ENCODE data around the gene HOXA9.

The HOXA9 gene

DNA sequence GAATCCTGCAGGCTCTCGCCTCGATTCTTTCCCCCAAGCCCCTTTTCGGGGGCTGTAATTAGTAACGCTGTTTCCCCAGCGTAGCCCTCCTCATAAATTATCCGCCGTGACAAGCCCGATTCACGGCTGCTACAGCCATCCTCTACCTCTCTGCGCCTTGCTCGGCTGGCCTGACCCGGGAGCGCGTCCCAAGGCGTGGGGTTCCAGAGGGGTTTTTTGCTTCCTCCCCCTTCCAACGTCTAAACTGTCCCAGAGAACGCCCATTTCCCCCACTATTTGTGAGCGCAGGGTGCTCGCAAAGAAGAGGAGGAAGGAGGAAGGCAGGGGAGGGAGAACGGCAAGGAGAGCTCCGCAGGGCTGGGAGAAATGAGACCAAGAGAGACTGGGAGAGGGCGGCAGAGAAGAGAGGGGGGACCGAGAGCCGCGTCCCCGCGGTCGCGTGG, 22.7 kb downstream of the HOXA9 start:
- DNase-seq (ENCODE audit: low read depth in 2 of 2): no peak

DNA sequence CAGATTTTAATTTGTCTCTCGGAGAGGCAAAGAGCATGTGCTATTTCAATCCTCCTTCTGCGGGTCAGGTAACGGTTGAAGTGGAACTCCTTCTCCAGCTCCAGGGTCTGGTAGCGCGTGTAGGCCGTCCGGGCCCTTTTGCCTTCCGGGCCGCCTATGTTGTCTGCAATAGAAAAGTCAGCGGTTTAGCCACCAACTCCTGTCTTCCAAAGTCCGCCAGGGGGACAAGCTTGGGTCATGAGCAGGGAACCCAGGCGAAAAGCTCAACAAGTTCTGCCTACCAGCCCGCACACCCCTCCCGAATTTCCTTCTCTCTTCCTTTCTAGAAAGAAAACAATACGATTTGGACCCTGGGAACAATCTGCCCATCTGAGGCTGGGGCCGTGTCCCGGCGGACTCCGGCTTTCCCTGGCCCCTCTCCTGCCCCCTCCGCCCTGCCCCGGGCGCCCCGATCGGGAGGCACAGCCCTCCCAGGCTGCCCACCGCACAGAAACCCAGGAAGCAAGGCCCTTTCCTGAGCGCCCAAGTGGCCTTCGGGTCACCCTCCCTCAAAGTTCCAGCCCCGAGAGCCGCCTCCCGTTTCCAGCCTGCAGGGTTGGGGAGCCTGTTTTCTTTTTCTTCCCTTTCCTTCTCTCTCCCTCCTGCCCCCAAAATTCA, 23.3 kb downstream of the HOXA9 start:
- DNase-seq (ENCODE audit: low read depth in 2 of 2): no peak

DNA sequence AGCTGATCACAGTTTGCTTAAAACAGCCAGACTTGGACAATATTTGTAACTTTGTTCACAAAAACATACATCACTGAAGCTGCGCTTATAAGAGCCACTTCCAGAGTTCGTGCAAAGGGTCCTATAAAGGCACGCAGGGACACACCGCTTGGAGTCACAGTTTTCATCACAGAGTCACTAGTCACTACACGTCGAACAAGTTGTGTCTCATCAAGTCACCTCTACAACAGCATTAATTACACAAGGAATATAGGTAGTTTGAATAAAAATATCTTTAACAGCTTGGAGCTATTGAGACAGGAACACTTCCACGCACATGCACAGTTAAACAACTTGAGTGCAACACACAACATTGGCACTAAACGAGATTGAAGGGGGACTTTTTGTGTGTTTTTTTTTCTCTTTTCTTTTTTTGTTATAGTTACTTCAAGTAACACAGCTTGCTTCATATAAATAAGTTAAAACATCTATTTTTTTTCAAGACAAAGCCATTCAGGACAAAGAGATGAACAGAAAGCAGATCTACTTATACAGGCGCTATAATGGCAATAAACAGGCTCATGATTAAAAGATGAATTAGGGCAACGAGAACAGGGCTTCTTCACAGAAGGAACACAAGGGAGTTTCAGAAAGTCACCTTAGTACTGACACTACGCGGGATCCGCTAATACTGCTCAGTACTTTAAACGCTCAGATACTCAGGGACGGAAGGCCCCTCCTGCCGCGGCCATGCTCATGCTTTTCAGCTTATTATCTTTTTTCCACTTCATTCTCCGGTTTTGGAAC, 24.0 kb downstream of the HOXA9 start:
- no peak for DNase-seq (ENCODE audit: low read depth in 2 of 2)

DNA sequence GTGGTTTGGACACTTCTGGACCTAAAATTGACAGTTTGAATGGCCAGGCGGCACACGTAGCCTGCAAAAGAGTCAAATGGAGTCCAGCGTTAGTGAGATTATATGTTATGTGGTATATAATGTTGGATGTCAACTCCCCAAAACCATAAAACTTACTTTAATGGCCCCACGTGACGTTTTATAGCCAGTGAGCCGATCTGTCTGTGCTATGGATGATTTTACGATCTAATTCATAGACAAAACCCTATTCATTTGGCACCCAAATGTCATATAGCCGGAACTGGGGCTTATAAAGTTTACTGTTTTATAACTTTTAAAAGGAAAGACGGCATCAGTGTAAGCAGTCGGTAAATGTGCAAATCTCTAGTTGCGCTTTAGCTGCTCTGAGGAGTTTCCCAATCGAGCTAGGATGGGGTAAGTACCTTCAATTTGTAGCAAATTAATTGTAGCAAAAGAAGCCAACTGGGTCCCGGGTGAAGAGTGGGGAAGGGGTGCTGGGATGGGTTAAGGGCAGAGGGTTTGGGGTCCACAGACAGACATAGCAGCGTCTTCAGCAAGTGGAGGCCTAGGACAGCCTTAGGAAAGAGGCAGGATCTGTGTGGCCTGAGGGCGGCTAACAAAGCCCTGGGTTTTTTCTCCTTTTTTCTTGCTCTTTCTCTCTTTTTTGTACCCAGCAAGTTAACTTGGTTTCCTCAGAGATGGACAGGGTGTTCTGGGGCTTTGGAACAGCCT, 25.0 kb downstream of the HOXA9 start:
- no peak for DNase-seq (ENCODE audit: low read depth in 2 of 2)

DNA sequence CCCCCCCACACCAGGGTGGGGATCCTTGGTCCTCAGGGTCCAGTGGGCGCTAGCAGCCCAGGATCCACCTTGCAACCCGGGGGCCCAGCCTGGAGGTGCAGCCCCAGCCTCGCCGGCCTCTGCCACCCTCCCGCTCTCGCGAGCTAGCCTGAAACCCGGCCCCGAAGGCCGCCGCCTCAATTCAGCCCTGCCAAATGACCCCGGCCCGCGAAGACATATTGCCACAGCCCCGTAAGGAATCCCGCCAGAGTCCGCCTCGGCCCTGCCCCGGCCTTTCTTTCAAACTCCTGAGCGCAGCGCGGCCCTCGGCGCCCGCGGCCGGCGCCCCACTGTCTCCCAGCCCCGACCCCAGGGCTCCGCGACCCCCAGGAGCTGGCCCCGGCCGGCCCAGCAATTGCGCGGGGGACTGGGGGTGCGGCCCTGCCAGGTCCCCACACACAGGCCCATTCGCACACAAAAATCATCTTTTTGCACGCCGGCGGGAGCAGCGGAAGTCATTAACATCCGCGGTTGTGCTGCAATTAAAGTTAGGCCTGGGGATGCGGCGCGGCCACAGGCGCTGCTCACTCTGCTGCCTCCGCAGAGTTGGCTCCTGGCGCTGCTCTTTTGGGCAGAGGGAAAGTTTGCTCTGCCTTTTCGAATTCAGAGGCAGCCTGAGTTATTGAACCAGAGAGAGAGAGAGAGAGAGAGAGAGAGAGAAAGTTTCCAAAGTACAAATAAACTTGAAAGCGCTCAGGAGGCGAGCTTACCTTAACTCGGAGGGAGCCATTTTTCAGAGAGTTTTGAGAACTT, 25.8 kb downstream of the HOXA9 start:
- no peak for DNase-seq (ENCODE audit: low read depth in 2 of 2)

DNA sequence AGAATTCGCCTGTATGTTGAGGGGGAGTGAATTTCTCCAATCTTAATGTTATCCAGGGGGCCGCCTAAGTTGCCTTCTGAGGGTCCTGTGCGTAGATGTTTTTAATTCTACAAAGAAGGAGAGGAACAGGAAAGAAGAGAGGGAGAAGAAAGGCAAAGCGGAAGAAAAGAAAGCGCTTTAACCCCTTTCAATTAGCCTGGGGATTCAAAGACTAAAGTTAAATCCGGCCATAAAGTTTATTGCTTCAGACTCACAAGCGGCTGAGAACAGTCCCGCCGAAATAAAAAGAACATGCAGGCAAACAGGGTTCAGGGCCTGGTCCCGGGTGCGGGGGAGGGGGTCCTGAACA, 26.4 kb downstream of the HOXA9 start:
- DNase-seq (ENCODE audit: low read depth in 2 of 2): no peak

DNA sequence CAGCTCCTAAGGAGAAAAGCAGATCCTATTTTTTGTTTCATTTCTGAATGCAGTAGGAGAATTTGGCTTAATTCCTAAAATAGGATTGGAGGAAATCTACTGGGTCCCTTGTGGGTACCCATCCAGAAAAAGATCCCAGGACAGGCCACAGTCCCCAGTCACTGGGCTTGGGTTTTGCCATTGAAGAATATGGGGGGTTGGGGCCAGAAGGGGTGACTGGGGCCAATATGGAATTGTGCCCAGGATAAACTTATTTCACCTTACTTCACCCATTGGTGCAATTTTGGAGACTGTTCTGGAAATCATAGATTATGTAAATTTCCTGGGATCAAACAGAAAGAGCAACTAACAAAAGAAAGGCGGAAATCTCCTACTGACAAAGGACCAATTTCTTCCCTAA, 26.9 kb downstream of the HOXA9 start:
- no peak for DNase-seq (ENCODE audit: low read depth in 2 of 2)

DNA sequence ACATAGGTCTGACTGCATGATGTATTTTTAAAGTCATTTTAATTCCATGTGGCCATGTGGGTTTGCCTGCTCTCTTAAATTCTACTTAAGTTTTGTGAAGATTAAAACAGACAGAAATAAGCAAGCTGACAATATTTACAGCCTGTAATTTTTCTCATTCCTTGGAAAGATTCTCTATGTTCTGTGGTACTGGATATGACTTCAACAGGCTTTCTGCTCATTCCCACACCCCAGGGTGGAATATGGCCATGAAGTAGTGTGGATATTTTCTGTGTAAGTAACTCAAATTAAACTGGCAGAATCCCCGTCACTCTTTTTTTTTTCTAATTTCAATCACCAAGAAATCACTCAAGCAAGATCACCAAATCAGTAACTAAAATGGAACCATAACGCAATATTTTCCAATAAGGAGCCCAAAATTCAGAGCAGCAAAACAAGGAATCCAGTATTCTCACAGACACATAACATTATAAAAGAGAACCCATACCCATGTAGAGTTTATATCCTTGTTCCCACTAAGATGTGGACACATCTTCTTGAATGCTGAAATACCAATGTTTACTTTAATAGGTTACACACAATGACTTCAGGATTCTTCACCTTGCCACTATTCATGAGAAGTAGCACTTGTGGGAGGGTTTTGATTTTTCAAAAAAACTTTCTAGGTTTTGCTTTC, 27.6 kb downstream of the HOXA9 start:
- DNase-seq (ENCODE audit: low read depth in 2 of 2): no peak

DNA sequence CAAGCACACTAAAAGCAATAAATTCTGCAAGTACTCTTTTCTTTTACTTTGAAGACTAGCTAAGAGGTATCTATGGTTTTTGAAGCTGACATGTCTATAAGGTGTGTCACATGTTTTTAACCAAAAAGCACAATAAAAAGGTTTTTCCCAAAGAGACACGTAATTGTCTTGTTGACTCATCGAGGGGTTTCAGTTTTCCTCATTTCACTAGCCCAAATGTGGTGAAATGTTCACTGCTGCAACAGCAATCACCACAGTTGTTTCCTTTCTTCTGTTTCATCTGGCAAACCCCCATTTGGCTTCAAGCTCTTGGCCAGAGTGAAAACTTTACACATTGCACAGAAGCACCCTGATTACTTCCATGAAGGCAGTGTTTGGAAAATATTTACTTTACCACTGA, 30.9 kb downstream of the HOXA9 start:
- DNase-seq (ENCODE audit: low read depth in 2 of 2): no peak

DNA sequence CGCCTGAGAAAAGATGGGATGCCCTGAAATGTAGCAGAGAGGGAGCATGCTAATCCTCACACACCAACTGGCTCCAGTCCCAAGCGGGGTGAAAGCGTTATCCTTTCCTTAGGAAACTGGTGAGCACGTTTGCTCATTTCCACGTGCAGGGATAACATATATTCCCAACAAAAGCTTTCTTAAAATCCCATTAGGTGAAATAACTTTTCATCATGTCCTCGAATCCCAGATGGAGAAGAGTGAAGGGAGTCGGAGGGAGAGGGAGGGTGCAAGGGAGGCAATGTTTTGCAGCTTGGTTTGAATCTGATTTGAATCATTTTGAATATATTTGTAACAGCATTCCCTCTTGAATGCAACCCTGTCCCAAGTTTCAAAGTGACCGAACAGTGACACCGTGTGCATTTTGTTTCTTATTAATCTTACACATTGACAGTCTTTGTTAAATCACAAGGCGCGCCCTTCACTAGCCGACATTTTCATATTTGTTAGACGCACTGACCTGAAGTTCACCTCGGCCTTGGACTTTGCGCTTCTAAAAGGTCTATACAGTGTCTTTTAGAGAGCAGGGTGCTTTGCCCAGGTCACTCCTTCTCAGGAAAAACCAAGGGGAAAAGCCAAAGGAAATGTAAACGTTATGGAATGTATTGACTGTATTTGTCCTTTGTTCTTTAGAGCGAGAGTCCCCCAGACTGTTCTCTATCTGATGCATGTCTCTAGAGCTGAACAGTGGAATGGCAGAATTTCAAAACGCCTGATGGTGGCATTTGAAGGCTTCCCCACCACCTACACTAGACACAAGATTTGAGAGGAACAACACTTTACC, 31.7 kb downstream of the HOXA9 start:
- DNase-seq (ENCODE audit: low read depth in 2 of 2): no peak

DNA sequence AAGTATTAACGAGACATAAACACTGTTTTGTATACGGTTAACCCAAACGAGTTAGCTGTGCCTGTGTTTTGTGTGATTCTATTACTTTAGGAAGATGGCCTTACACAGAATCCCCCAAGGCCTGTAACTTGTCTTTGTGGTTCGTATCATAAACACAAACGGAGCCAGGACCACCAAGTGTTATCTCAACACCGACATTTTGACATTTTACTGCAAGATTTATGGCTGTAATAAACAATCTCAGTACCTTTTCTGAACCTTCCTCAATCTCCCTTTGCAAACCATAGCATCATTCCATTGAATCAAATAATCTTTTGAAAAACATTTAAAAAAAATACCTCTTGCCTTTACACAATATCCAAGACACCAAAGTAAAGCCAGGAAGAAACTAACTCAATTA, 32.4 kb downstream of the HOXA9 start:
- DNase-seq (ENCODE audit: low read depth in 2 of 2): no peak

DNA sequence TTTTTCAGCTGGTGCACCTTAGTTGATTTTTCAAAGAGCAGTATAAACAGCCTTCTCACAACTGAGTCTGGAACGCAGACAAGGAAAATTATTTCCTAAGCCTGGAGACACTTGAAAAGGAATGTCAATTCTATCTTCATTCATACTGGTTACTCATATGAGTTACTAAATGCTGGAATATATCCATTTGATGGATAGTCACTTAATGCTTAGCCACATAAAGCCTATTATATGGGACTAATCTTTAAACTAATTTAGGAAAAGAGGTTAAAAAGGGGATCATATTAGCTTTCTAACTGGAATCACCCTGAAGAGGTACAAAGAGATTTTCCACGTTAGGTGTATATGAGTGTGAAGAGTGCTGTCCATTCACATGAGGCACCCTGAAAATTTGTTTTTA, 33.1 kb downstream of the HOXA9 start:
- DNase-seq (ENCODE audit: low read depth in 2 of 2): no peak

DNA sequence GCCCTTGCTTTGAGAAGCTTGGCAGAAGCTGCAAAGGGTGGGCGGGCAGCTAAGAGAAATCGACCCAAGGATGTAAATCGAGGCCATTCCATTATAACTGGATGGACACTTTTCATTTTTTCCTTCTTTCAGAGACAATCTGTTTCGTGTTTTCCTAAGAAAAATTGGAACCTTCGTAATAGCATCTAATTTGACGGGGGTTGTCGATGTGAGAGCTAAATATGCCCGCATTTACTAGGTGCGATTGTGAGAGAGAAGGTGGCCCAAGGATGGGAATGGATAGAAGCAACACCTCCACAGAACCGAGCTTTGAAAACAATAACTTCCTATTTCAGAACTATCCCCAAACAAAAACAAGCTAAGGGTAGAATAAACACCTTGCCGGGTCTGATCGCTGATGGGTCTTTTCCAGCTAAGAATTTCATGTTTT, 33.9 kb downstream of the HOXA9 start:
- DNase-seq (ENCODE audit: low read depth in 2 of 2): no peak

DNA sequence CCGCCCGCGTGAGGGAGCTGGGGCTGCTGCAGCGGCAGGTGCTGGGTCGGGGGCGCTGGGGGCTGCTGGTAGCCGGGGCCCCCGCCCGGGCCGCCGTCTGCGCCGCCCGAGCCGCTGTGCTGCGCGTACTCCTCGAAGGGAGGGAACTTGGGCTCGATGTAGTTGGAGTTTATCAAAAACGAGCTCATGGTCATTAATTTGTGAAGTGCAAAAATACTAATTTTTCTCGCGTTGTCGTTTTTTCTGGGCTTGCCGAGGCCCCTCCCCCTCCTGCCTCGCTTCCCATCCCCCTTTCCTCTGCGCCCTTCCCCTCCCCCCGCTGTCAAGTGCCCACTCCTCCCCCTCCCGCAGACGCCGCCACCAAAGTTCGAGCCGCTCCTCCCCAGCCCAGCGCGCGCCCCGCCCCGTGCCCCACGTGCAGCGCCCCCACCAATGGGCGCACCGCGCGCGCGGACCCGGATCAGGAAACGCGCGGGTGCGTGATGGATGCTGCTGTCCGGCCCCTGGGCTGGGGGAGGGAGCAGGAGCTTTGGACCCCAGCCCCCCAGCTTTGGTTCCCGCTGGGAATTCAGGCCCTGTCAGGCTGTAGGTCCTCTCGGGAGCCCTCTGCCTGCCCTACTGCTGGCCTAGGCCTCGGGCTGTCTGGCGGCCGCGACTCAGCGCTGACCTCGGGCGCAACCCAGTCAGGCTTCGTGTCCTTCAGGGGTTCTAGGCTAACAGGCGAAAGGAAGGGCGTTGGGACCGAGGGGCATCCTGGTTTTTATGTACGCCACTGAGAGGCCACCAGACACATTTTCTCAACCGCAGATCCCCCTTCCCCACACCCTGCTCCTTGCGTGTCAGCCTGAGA, 34.6 kb downstream of the HOXA9 start, which contains the start of gene HOXA4:
Gene HOXA4 (minus strand): TSS at position 218 of the 850 bp plus-strand sequence. CDS start 24 bp downstream, at position 194.
- peak; percentile 45 to 48 for DNase-seq (ENCODE audit: low read depth in 2 of 2)

DNA sequence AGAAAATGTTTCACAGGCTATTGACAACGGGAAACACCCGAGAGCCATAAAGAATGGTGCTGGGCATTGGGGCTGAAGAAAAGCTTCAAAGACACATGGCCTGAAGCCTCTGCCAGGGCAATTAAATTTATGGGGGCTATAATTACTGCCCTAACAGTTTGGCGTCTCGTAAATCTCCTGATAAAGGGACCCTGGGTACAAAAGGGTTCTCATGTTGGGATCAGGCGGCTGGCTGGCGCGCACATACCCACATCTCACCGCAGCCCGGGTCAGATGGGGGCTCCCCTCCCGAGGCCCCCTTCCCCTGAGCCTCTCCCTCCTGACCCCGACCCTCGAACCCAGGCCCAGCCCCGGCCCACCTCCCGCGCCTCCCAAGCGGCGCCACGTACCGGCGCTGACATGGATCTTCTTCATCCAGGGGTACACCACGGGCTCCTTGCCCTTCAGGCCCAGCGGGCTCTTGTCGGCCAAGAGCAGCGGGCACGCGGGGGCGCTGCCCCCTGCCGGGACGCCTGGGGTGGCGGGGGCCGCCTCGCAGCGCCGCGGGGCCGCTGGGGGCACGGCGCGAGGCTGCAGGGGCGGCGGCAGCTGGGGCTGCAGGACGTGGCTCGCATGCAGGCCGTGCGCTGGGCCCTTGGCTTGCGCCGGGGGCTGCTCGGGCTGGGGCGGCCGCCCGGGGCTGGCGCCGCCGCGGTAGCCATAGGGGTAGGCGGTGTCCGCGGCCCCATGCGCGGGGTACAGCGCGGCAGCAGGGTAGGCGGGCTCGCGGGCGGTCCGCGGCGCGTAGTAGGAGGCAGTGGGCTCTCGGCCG, 35.4 kb downstream of the HOXA9 start:
- no peak for DNase-seq (ENCODE audit: low read depth in 2 of 2)

DNA sequence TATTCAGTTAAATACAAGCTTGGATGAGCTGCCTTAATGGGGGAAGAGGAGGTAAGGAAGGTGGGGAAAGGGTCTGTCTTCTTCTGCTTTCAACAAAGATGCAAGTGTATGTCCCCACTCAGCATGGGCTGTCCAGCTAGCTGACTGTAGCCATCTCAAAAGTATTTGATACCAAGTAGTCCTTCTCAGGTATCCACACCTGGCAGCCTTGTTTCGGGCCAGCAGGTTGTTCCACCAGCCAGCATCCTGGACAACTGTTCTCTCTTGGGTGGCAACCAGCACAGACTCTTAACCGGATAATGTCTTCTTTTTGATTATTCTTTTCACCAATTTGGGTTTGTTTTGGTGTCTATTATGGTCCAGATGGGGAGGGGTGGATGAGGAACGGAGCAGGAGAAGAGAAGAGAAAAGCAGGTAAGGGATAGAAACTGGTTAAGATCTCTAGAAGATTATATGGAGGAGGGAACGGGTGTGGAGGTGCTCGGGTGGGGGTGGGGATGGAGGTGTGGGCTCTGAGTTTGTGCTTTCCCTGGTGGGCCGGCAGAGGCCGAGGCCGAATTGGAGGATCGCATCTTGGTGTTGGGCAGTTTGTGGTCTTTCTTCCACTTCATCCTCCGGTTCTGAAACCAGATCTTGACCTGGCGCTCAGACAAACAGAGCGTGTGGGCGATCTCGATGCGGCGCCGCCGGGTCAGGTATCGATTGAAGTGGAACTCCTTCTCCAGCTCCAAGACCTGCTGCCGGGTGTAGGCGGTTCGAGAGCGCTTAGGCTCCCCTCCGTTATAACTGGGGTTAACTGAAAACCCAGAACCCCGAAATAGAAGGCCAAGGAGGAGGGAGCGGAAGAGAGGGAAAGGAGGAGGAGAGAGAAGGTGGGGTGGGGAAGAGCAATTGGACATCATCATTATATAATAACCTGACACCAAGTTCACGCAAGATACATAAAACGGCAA, 36.3 kb downstream of the HOXA9 start:
- DNase-seq (ENCODE audit: low read depth in 2 of 2): no peak

DNA sequence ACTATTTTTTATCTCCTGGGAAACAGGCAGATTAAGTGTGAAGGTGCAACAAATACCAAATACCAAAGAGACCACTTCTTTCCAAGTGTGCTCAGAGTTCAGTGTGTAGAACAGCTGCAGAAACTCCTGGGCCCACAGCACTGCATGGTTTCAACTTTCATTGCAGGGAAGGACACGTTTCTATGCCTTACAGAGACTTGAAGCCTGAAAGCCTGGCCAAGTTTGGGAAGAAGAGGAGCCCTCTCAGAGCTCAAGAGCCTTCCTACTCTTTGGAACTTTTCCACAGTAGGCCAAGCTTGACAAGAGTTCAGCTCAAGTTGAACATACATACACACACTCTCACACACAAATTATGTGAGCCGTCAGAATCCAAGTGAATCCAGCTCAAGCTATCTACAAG, 37.3 kb downstream of the HOXA9 start:
- DNase-seq (ENCODE audit: low read depth in 2 of 2): no peak
